Tibial nerve (tissue), 3 donors: Measurements from ENCODE around the gene SUCLG2.

ENCODE experiments used
- POLR2A ChIP-seq, 2 donors: fragments of 450-650 bp; IDR thresholded peaks; one replicate each; pipeline ENCODE4 v1.6.1; 2017; ENCODE audit warnings: antibody characterized with exemption in 2 of 2, mild to moderate bottlenecking in 2 of 2, moderate library complexity in 2 of 2
- TF ChIP-seq, protein P1 (sequence below), 5 experiments: fragments of 200-600 bp in 3 of 5; fragments of 450-650 bp in 2 of 5; sonication (generic) in 3 of 5; IDR thresholded peaks; one replicate each; pipeline ENCODE4 v1.5.1; 2016 to 2019; ENCODE audit warnings: antibody characterized with exemption in 5 of 5, mild to moderate bottlenecking in 3 of 5, moderate library complexity in 2 of 5

GRCh38 chr3:67495751-67496150 lies 158.7 kb downstream of the SUCLG2 start:
- TF ChIP-seq, protein P1, sequence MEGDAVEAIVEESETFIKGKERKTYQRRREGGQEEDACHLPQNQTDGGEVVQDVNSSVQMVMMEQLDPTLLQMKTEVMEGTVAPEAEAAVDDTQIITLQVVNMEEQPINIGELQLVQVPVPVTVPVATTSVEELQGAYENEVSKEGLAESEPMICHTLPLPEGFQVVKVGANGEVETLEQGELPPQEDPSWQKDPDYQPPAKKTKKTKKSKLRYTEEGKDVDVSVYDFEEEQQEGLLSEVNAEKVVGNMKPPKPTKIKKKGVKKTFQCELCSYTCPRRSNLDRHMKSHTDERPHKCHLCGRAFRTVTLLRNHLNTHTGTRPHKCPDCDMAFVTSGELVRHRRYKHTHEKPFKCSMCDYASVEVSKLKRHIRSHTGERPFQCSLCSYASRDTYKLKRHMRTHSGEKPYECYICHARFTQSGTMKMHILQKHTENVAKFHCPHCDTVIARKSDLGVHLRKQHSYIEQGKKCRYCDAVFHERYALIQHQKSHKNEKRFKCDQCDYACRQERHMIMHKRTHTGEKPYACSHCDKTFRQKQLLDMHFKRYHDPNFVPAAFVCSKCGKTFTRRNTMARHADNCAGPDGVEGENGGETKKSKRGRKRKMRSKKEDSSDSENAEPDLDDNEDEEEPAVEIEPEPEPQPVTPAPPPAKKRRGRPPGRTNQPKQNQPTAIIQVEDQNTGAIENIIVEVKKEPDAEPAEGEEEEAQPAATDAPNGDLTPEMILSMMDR (IDR thresholded peaks at IDR 0.05), result no peak
- no peak for TF ChIP-seq POLR2A (IDR thresholded peaks at IDR 0.05)
